ENCODE data around the gene AIFM3. TPM values are rescaled to one million over a fixed set of nuclear protein-coding genes. Genes with fewer than 3 reads are reported as not detected.

The AIFM3 gene
- total and polyA plus RNA-seq, 5 donors from 2014 or later = 0.49 TPM; not detected in 4

DNA sequence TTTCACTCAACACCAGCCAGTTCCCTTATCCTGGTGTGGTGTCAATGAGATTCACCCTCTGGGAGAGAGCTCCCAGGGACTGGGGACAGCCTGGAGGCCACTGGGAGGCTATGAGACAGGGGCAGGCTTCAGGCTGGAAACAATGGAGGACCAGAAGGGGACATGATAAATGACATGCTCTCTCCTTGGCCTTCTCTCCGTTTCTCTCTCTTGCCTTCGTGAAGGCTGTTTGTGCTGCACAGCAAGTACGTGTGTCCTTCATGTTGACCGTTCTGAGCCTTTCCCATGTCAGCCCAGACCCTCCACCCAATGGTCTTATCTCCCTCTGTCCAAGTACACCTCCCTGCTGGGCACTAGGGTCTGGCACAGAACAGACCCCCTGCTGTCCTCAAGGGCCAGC is 13.5 kb downstream of the AIFM3 start:
- H3K9me3 Mint-ChIP-seq = peaks cover 0 to 7% (median 0%) of the 10 kb centered on the region in 7 donors
- no peak overlapping the region for H3K27ac ChIP-seq (ENCODE audit: insufficient read depth, low read length, poor library complexity, severe bottlenecking)
- H3K4me1 ChIP-seq (ENCODE audit: control insufficient read depth, insufficient read depth, low read length, poor library complexity, severe bottlenecking) = peaks cover 23% of the 10 kb centered on the region
- DNase-seq (no peak), ATAC-seq (ENCODE audit: low read depth in 2 of 2) (no peak)
- H3K27ac Mint-ChIP-seq = peak overlapping the region in 2 of 3 donors; percentile 78 to 85
- peaks cover 0 to 50% (median 26%) of the 10 kb centered on the region in 4 donors for H3K4me1 Mint-ChIP-seq
- peaks cover 6% of the 10 kb centered on the region for H3K36me3 Mint-ChIP-seq
- H3K9me3 ChIP-seq (ENCODE audit: control insufficient read depth in 2 of 2, low read length in 2 of 2) = peaks cover 0 to 9% of the 10 kb centered on the region in 2 experiments
- peak overlapping the region; percentile 82 to 96 (median 94) for H3K4me3 Mint-ChIP-seq
- no peak overlapping the region for H3K4me3 ChIP-seq (ENCODE audit: low read depth, low read length)
- H3K36me3 ChIP-seq (ENCODE audit: control insufficient read depth, insufficient read depth, low read length) = peaks cover 3% of the 10 kb centered on the region
- no peaks in the 10 kb centered on the region for H3K27me3 ChIP-seq (ENCODE audit: control insufficient read depth, insufficient read depth, low read length)
- no peaks in the 10 kb centered on the region for H3K27me3 Mint-ChIP-seq

DNA sequence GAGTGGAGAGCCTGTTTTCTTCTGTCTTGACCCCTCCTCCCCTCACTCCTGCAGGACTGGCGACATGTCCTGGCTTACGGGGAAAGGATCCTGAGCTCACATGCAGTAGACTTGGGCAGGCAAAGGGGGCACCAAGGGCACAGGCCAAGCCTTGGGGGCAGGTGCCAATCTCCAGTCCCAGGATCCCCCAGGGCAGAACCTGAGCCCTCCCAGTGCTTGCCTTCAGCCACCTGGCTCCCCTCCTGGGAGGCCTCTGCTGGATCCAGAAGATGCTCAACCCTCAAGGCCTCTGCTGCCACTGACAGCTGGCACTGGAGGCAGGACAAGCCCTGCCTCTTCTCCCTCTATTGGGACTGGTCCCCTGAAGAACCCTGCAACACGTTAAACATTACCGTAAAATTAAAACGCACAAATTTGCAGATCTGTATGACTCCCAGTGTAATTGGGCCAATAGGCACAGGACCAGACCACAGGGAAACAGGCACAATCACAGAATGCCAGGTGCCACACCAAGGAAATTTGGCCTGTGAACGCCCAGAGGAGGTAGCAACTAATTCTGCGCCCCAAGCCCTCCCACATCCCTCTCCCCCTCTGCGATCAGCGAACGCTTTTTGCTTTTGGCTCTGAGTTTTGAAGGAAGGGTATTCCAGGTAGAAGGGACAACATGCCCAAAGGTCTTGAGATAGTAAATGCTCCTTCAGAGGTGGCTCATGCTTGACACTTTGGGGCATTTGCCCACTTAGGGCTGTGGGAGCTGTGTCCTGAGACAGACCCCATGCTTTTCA is 14.1 kb downstream of the AIFM3 start:
- H3K9me3 ChIP-seq (ENCODE audit: control insufficient read depth in 2 of 2, low read length in 2 of 2) = peaks cover 0 to 9% of the 10 kb centered on the region in 2 experiments
- Mint-ChIP-seq H3K4me1 (peaks cover 1 to 50% (median 26%) of the 10 kb centered on the region in 4 donors), H3K4me3 (peak overlapping the region; percentile 92 to 96 (median 94)), H3K27ac (peak overlapping the region; percentile 78 to 85 (median 85)), H3K36me3 (peaks cover 6% of the 10 kb centered on the region), H3K9me3 (peaks cover 0 to 7% (median 0%) of the 10 kb centered on the region in 7 donors), H3K27me3 (no peaks in the 10 kb centered on the region)
- peak overlapping the region; percentile 75 for H3K4me3 ChIP-seq (ENCODE audit: low read depth, low read length)
- H3K4me1 ChIP-seq (ENCODE audit: control insufficient read depth, insufficient read depth, low read length, poor library complexity, severe bottlenecking) = peaks cover 23% of the 10 kb centered on the region
- ATAC-seq (ENCODE audit: low read depth in 2 of 2) = no peak
- peak overlapping the region; percentile 75 for H3K27ac ChIP-seq (ENCODE audit: insufficient read depth, low read length, poor library complexity, severe bottlenecking)
- DNase-seq = no peak
- H3K36me3 ChIP-seq (ENCODE audit: control insufficient read depth, insufficient read depth, low read length) = peaks cover 5% of the 10 kb centered on the region
- H3K27me3 ChIP-seq (ENCODE audit: control insufficient read depth, insufficient read depth, low read length) = no peaks in the 10 kb centered on the region

DNA sequence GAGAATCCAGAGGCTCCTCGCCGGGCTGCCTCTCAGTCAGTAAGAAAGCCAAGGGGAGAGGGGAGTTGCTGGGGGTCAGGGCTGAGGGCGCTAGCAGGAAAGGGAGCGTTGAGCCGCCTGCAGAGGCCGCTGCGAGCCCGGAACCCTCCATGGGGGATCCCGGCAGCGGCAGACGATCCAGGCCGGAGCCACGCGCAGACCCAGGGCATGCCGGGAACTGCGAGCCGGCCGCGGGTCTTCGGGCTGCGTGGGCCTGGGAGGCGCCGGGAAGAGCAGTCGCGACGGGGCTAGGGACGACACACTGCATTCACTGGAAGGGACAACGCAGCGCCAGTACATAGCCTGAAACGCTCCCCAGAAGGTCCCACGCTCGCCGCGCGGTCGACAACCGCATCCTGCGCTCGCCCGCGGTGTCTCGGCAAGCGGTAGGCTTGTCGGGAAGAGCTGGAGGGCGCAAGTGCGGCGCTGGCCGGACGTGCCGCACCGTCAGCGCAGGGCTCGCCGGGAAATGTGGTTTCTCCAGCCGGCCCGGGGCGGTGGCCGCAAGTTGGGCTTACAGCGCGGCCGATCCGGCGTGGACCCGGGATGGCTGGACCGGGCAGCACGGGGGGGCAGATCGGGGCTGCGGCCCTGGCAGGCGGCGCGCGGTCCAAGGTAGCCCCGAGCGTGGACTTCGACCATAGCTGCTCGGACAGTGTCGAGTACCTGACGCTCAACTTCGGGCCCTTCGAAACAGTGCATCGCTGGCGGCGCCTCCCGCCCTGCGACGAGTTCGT is 14.9 kb downstream of the AIFM3 start, which contains the start of gene LZTR1:
TSS of gene LZTR1 (plus strand) at position 511 of the 776 bp plus-strand sequence. CDS start at position 586, 75 bp downstream.
- Mint-ChIP-seq H3K36me3 (peaks cover 12% of the 10 kb centered on the region), H3K9me3 (peaks cover 0 to 4% (median 0%) of the 10 kb centered on the region in 7 donors), H3K4me1 (peaks cover 5 to 50% (median 26%) of the 10 kb centered on the region in 4 donors), H3K27me3 (no peaks in the 10 kb centered on the region), H3K27ac (peak within 1 kb of the TSS; percentile 89 to 97 (median 94)), H3K4me3 (peak within 1 kb of the TSS; percentile 92 to 96 (median 94))
- H3K4me3 ChIP-seq (ENCODE audit: low read depth, low read length) = peak within 1 kb of the TSS; percentile 75
- H3K4me1 ChIP-seq (ENCODE audit: control insufficient read depth, insufficient read depth, low read length, poor library complexity, severe bottlenecking) = peaks cover 23% of the 10 kb centered on the region
- H3K9me3 ChIP-seq (ENCODE audit: control insufficient read depth in 2 of 2, low read length in 2 of 2) = peaks cover 0 to 9% of the 10 kb centered on the region in 2 experiments
- H3K27me3 ChIP-seq (ENCODE audit: control insufficient read depth, insufficient read depth, low read length) = no peaks in the 10 kb centered on the region
- peaks cover 5% of the 10 kb centered on the region for H3K36me3 ChIP-seq (ENCODE audit: control insufficient read depth, insufficient read depth, low read length)
- peak; percentile 87 to 89 for ATAC-seq (ENCODE audit: low read depth in 2 of 2)
- peak within 1 kb of the TSS; percentile 75 for H3K27ac ChIP-seq (ENCODE audit: insufficient read depth, low read length, poor library complexity, severe bottlenecking)
- DNase-seq = peak; percentile 52 to 89 (median 64)

DNA sequence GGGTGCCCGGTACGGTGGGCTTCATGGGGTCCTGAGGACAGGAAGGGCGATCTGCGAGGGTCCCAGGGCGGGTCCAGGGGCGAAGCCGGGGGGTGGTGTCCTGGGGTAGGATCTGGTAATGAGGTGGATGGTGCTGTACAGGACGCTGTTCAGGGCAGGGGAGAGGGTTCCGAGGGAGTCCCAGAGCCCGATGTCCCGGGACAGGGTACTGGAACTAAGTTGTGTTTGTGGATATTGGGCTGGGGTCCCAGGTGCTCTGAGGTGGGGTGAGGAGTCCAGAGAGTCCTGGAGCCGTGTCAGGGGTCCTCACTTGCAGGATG is 15.5 kb downstream of the AIFM3 start:
- Histone ChIP-seq H3K9me3 (ENCODE audit: control insufficient read depth in 2 of 2, low read length in 2 of 2) (peaks cover 0 to 9% of the 10 kb centered on the region in 2 experiments), H3K36me3 (ENCODE audit: control insufficient read depth, insufficient read depth, low read length) (peaks cover 8% of the 10 kb centered on the region), H3K27ac (ENCODE audit: insufficient read depth, low read length, poor library complexity, severe bottlenecking) (peak overlapping the region; percentile 75), H3K27me3 (ENCODE audit: control insufficient read depth, insufficient read depth, low read length) (no peaks in the 10 kb centered on the region), H3K4me3 (ENCODE audit: low read depth, low read length) (peak overlapping the region; percentile 63), H3K4me1 (ENCODE audit: control insufficient read depth, insufficient read depth, low read length, poor library complexity, severe bottlenecking) (peaks cover 23% of the 10 kb centered on the region)
- Mint-ChIP-seq H3K4me3 (peak overlapping the region; percentile 92 to 96 (median 94)), H3K36me3 (peaks cover 12% of the 10 kb centered on the region), H3K9me3 (peaks cover 0 to 4% (median 0%) of the 10 kb centered on the region in 7 donors), H3K27me3 (no peaks in the 10 kb centered on the region), H3K4me1 (peaks cover 5 to 50% (median 26%) of the 10 kb centered on the region in 4 donors), H3K27ac (peak overlapping the region; percentile 89 to 97 (median 94))
- ATAC-seq (ENCODE audit: low read depth in 2 of 2) (no peak), DNase-seq (no peak)

DNA sequence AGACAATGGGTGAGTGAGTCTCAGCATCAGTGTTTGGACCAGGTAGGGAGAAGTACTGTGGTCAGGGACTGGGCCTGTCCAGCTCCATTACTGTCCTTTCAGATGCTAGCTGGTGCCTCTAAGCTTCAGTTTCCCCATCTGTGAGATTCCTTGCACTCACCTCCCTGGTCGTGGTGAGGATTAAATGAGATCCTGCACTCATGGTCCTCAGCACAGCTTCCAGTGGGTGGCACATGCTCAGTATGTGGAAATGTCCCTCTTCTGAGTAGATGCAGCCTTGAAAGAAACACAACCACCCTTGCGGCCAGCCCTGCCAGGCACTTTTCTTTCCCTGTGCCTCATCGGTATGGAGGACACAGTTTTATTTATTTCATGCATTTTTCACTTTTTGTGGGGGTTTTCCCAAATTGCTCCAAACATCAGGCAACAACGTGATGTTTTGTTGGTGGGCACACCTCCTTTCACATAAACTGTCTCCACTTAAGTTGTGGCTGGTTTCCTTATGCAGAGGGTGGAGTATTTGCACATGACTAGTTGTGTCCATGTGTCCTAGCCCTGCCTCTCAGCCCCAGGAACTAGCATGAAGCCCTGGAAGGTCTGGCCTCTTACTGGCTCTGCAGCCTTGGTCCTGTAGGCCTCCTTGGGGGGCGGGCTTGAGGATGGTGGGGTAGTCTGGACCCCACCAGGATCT is 16.2 kb downstream of the AIFM3 start:
- H3K9me3 Mint-ChIP-seq = peaks cover 0 to 4% (median 0%) of the 10 kb centered on the region in 7 donors
- no peaks in the 10 kb centered on the region for H3K27me3 ChIP-seq (ENCODE audit: control insufficient read depth, insufficient read depth, low read length)
- peaks cover 10% of the 10 kb centered on the region for H3K36me3 ChIP-seq (ENCODE audit: control insufficient read depth, insufficient read depth, low read length)
- peak overlapping the region; percentile 75 for H3K27ac ChIP-seq (ENCODE audit: insufficient read depth, low read length, poor library complexity, severe bottlenecking)
- peaks cover 5 to 50% (median 26%) of the 10 kb centered on the region in 4 donors for H3K4me1 Mint-ChIP-seq
- no peak for DNase-seq
- peak overlapping the region in 2 of 3 donors; percentile 89 to 97 for H3K27ac Mint-ChIP-seq
- H3K36me3 Mint-ChIP-seq = peaks cover 18% of the 10 kb centered on the region
- no peak for ATAC-seq (ENCODE audit: low read depth in 2 of 2)
- H3K4me3 Mint-ChIP-seq = peak overlapping the region; percentile 92 to 96 (median 94)
- peak overlapping the region; percentile 63 for H3K4me3 ChIP-seq (ENCODE audit: low read depth, low read length)
- H3K4me1 ChIP-seq (ENCODE audit: control insufficient read depth, insufficient read depth, low read length, poor library complexity, severe bottlenecking) = peaks cover 23% of the 10 kb centered on the region
- H3K27me3 Mint-ChIP-seq = no peaks in the 10 kb centered on the region
- H3K9me3 ChIP-seq (ENCODE audit: control insufficient read depth in 2 of 2, low read length in 2 of 2) = peaks cover 0 to 9% of the 10 kb centered on the region in 2 experiments

DNA sequence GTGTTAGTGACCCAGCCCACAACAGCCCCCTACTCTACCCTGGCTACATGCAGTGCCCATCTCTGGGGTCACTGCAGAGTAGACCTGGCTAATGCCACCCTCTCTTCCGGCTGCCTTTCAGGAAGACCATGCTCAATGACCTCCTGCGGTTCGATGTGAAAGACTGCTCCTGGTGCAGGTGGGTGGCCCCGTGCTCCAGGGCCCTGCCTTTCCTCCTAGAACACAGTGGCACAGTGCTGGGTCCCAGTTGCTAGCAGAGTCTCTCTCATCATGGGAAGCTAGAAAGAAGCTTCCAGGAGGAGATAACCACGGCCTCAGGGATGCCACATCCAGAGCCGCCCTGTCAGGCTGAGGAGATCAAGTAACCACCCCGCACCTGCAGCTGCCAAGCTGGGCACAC is 18.7 kb downstream of the AIFM3 start:
- H3K4me3 ChIP-seq (ENCODE audit: low read depth, low read length) = no peak overlapping the region
- H3K27ac Mint-ChIP-seq = no peak overlapping the region
- no peak for ATAC-seq (ENCODE audit: low read depth in 2 of 2)
- H3K4me1 ChIP-seq (ENCODE audit: control insufficient read depth, insufficient read depth, low read length, poor library complexity, severe bottlenecking) = peaks cover 20% of the 10 kb centered on the region
- peak overlapping the region in 1 of 4 donors; percentile 26 for H3K4me3 Mint-ChIP-seq
- peaks cover 10% of the 10 kb centered on the region for H3K36me3 ChIP-seq (ENCODE audit: control insufficient read depth, insufficient read depth, low read length)
- H3K27me3 Mint-ChIP-seq = no peaks in the 10 kb centered on the region
- no peak for DNase-seq
- no peaks in the 10 kb centered on the region for H3K27me3 ChIP-seq (ENCODE audit: control insufficient read depth, insufficient read depth, low read length)
- peaks cover 5 to 30% (median 21%) of the 10 kb centered on the region in 4 donors for H3K4me1 Mint-ChIP-seq
- H3K27ac ChIP-seq (ENCODE audit: insufficient read depth, low read length, poor library complexity, severe bottlenecking) = no peak overlapping the region
- no peaks in the 10 kb centered on the region for H3K9me3 ChIP-seq (ENCODE audit: control insufficient read depth in 2 of 2, low read length in 2 of 2)
- H3K9me3 Mint-ChIP-seq = no peaks in the 10 kb centered on the region
- peaks cover 21% of the 10 kb centered on the region for H3K36me3 Mint-ChIP-seq

DNA sequence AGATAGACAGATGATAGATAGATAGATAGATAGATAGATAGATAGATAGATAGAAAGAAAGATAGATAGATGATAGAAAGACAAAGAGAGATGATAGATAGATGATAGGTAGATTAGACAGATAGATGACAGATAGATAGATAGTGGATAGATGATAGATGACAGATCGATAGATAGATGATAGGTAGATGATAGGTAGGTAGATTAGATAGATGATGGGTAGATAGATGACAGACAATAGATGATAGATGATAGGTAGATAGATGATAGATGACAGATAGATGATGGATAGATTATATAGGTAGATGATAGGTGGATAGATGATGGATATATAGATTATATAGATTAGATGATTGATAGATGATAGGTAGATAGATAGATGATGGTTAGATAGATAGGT is 19.3 kb downstream of the AIFM3 start:
- H3K4me1 Mint-ChIP-seq = peaks cover 5 to 24% (median 16%) of the 10 kb centered on the region in 4 donors
- H3K9me3 Mint-ChIP-seq = no peaks in the 10 kb centered on the region
- H3K27ac Mint-ChIP-seq = peak overlapping the region in 2 of 3 donors; percentile 2 to 39
- no peak for DNase-seq
- H3K4me3 Mint-ChIP-seq = peak overlapping the region in 1 of 4 donors; percentile 26
- H3K27me3 Mint-ChIP-seq = no peaks in the 10 kb centered on the region
- Histone ChIP-seq H3K36me3 (ENCODE audit: control insufficient read depth, insufficient read depth, low read length) (peaks cover 12% of the 10 kb centered on the region), H3K4me3 (ENCODE audit: low read depth, low read length) (no peak overlapping the region), H3K9me3 (ENCODE audit: control insufficient read depth in 2 of 2, low read length in 2 of 2) (no peaks in the 10 kb centered on the region), H3K27ac (ENCODE audit: insufficient read depth, low read length, poor library complexity, severe bottlenecking) (no peak overlapping the region), H3K4me1 (ENCODE audit: control insufficient read depth, insufficient read depth, low read length, poor library complexity, severe bottlenecking) (peaks cover 16% of the 10 kb centered on the region), H3K27me3 (ENCODE audit: control insufficient read depth, insufficient read depth, low read length) (no peaks in the 10 kb centered on the region)
- peaks cover 21% of the 10 kb centered on the region for H3K36me3 Mint-ChIP-seq
- ATAC-seq (ENCODE audit: low read depth in 2 of 2) = no peak

All from CD4-positive, CD25-positive, alpha-beta regulatory T cell (primary cell).